ENCODE measurements around the gene FIBCD1.

GRCh38 chr9:130854835-130855234 is 84.2 kb downstream of the FIBCD1 start:
- TF ChIP-seq CTCF (IDR thresholded peaks at IDR 0.05; ENCODE audit: insufficient read depth, low read length) = no peak
- TF ChIP-seq POLR2AphosphoS5 (IDR thresholded peaks at IDR 0.05; ENCODE audit: low read depth) = no peak
- TF ChIP-seq SPI1 (IDR thresholded peaks at IDR 0.05; ENCODE audit: borderline replicate concordance, low read depth) = no peak
- no peak for TF ChIP-seq GABPA (IDR thresholded peaks at IDR 0.05; ENCODE audit: low read depth)
- TF ChIP-seq REST (IDR thresholded peaks at IDR 0.05; ENCODE audit: insufficient replicate concordance, low read depth) = no peak
